ENCODE data around the gene MTG1. TPM values are rescaled to one million over a fixed set of nuclear protein-coding genes. Genes with fewer than 3 reads are reported as not detected.
"Not testable (repeated sequence)": the region's sequence is repeated elsewhere in the genome, so short reads cannot be mapped to it uniquely, and the experiment has no call there.

Gene MTG1
- total RNA-seq, 4 donors from 2014 or later: 28.7 to 65.7 (median 34.7) TPM

DNA sequence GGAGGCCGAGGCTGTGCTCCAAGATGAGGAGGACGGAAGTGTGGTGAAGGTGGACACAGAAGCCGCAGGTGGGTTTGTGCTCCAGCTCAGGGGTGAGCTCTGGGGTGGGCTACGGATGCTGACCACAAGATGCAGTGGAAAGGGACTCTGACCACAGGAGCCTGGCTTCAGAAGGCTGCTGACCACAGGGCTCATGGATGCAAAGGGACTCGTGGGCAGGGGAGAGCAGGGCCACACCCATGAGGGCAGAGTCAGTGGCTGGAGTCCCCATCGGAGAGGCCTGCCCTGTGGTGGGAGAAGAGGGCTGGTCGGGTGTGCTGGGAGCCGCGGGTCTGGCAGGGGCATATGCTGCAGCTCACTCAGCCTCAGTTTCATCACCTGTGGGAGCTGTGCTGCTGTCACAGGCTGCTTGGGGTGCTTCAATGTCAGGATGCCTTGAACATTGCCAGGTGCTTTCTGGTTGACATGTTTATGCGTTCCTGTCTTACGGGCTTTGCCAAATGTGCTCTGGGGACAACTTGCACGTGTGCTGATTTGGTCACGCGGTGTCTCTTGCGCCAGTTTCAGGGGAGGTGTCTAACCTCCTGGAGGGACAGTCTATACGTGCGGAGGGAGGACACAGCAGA is 73.4 kb downstream of the MTG1 start:
- no peak overlapping the region for H3K4me3 ChIP-seq
- TF ChIP-seq, protein P1, sequence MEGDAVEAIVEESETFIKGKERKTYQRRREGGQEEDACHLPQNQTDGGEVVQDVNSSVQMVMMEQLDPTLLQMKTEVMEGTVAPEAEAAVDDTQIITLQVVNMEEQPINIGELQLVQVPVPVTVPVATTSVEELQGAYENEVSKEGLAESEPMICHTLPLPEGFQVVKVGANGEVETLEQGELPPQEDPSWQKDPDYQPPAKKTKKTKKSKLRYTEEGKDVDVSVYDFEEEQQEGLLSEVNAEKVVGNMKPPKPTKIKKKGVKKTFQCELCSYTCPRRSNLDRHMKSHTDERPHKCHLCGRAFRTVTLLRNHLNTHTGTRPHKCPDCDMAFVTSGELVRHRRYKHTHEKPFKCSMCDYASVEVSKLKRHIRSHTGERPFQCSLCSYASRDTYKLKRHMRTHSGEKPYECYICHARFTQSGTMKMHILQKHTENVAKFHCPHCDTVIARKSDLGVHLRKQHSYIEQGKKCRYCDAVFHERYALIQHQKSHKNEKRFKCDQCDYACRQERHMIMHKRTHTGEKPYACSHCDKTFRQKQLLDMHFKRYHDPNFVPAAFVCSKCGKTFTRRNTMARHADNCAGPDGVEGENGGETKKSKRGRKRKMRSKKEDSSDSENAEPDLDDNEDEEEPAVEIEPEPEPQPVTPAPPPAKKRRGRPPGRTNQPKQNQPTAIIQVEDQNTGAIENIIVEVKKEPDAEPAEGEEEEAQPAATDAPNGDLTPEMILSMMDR (IDR thresholded peaks at IDR 0.05): no peak
- no peak for TF ChIP-seq POLR2A (IDR thresholded peaks at IDR 0.05)
- no peak for TF ChIP-seq EP300 (IDR thresholded peaks at IDR 0.05)
- peak in 1 of 2 donors; percentile 1 for DNase-seq (ENCODE audit: low spot score in 2 of 2)
- no peaks in the 10 kb centered on the region for H3K4me1 ChIP-seq
- no peak overlapping the region for H3K27ac ChIP-seq
- WGBS, 2 donors: 88 to 91% methylated on average over 15 to 17 of the region's 17 CpGs
- H3K27me3 ChIP-seq: no peaks in the 10 kb centered on the region
- peaks cover 0 to 87% (median 0%) of the 10 kb centered on the region in 3 donors for H3K36me3 ChIP-seq
- peaks cover 0 to 16% (median 1%) of the 10 kb centered on the region in 4 donors for H3K9me3 ChIP-seq

DNA sequence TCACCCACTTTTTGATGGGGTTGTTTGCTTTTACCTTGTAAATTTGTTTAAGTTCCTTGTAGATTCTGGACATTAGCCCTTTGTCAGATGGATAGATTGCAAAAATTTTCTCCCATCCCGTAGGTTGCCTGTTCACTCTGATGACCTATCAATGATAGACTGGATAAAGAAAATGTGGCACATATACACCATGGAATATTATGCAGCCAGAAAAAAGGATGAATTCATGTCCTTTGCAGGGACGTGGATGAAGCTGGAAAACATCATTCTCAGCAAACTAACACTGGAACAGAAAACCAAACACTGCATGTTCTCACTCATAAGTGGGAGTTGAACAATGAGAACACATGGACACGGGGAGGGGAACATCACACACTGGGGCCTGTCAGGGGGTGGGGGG is 75.2 kb downstream of the MTG1 start:
- H3K27ac ChIP-seq; H3K4me1 ChIP-seq; H3K4me3 ChIP-seq; DNase-seq (ENCODE audit: low spot score in 2 of 2); H3K27me3 ChIP-seq: not testable (repeated sequence)
- H3K36me3 ChIP-seq: peaks cover 0 to 70% (median 0%) of the 10 kb centered on the region in 3 donors
- WGBS, 2 donors: 76 to 81% methylated on average over 3 of the region's 3 CpGs
- H3K9me3 ChIP-seq: peaks cover 0 to 16% (median 1%) of the 10 kb centered on the region in 4 donors

DNA sequence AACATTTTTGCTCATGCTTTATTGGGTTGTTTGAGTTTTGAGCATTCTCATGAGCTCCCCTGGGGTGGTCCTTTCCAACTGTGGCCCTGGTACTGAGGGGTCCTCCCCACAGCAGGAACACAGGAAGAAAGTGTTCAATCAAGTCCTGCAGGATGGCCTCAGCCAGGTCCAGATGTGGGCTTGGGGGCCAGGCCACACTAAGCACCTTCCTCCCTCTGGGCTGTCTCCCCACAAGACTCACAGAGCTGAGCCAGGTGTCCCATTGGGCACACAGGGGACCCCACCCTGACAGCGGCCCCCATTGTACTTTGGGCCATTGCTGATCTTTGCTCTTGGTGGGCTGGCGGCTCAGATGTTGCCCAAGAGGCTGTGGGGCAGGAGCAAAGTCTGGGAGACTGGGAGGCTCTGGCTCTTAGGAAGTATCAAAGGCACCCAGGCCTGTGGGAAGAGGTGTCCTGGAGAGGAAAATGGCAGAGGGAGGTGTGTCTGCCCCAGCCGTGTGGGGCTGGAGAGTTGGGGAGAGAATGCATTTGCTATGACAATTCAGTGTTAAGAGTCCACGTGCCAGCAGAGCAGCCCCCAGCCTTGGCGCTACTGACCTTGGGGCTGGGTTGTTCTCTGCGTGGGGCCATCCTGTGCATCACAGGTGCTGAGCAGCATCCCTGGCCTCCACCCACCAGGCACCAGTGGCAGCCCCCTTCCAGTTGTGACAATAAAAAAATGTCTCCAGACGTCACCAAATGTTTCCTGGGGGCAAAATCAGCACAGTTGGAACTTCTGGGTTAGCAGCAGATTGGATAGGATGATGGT is 77.5 kb downstream of the MTG1 start:
- TF ChIP-seq POLR2A (IDR thresholded peaks at IDR 0.05) (no peak), EP300 (IDR thresholded peaks at IDR 0.05) (no peak)
- TF ChIP-seq, protein P1 (IDR thresholded peaks at IDR 0.05): no peak
- Histone ChIP-seq H3K4me1 (no peaks in the 10 kb centered on the region), H3K36me3 (peaks cover 0 to 61% (median 0%) of the 10 kb centered on the region in 3 donors), H3K4me3 (no peak overlapping the region), H3K9me3 (peaks cover 0 to 24% (median 1%) of the 10 kb centered on the region in 4 donors), H3K27ac (no peak overlapping the region), H3K27me3 (no peaks in the 10 kb centered on the region)
- DNase-seq (ENCODE audit: low spot score in 2 of 2): no peak
- 65 to 76% methylated on average over 7 of the region's 7 CpGs for WGBS, 2 donors

Small RNA genes within 50 kb of the gene (small RNA-seq; reads per million reads assigned to genes)
- not detected for gene AL360181.4
- not detected for gene BANF1P2
- gene MIR3944: not detected

Other genes with a start within 250 kb of the MTG1 start
- gene KNDC1, start 233.9 kb upstream of the MTG1 start, total RNA-seq: 1 to 10 TPM; 3.7 to 5.9 (median 4.8) TPM
- gene UTF1, start 163.9 kb upstream of the MTG1 start, total RNA-seq: not detected
- gene VENTX, start 156.3 kb upstream of the MTG1 start, total RNA-seq: 10 to 100 TPM in 1 of 4 donors, 1 to 10 TPM in 3; 2.5 to 10.5 (median 4.9) TPM
- 10 to 100 TPM in 1 of 4 donors, 1 to 10 TPM in 3; 2.7 to 11.3 (median 6.4) TPM for gene ADAM8, start 117.3 kb upstream of the MTG1 start, total RNA-seq
- gene TUBGCP2, start 85.3 kb upstream of the MTG1 start, total RNA-seq: 10 to 100 TPM; 35.8 to 73.5 (median 45.7) TPM
- 10 to 100 TPM; 29.3 to 44.8 (median 35.0) TPM for gene ZNF511, start 85.2 kb upstream of the MTG1 start, total RNA-seq
- gene CALY, start 57.3 kb upstream of the MTG1 start, total RNA-seq: 1 to 10 TPM in 2 of 4 donors, under 1 TPM in 1, not detected in 1; 0.60 to 4.4 (median 1.2) TPM
- 10 to 100 TPM in 3 of 4 donors, 1 to 10 TPM in 1; 9.8 to 29.4 (median 16.6) TPM for gene PRAP1, start 46.8 kb upstream of the MTG1 start, total RNA-seq
- gene FUOM, start 36.1 kb upstream of the MTG1 start, total RNA-seq: 10 to 100 TPM; 44.1 to 59.4 (median 49.3) TPM
- 100 to 1,000 TPM in 1 of 4 donors, 10 to 100 TPM in 3; 70.5 to 104 (median 76.4) TPM for gene ECHS1, start 20.8 kb upstream of the MTG1 start, total RNA-seq
- 10 to 100 TPM; 15.3 to 26.7 (median 18.4) TPM for gene PAOX, start 14.9 kb upstream of the MTG1 start, total RNA-seq
- gene SPRN, start 30.5 kb downstream of the MTG1 start, total RNA-seq: not detected
- gene SCART1, start 59.8 kb downstream of the MTG1 start, total RNA-seq: 1 to 10 TPM; 4.8 to 8.1 (median 6.1) TPM
- gene CYP2E1, start 133.2 kb downstream of the MTG1 start, total RNA-seq: 1 to 10 TPM in 2 of 4 donors, under 1 TPM in 2; 0.30 to 7.0 (median 0.82) TPM
- gene SYCE1, start 171.4 kb downstream of the MTG1 start, total RNA-seq: 1 to 10 TPM in 1 of 4 donors, not detected in 3; 3.5 TPM
- not detected for gene FRG2B, start 232.6 kb downstream of the MTG1 start, total RNA-seq